ENCODE data around the gene CASTOR1. TPM values are rescaled to one million over a fixed set of nuclear protein-coding genes. Genes with fewer than 3 reads are reported as not detected.
A peak's percentile ranks its signal among the peaks of the same experiment; 100 is the strongest.

CASTOR1 gene
- polyA plus RNA-seq, 3 donors from 2014 or later, result 9.3 to 16.9 (median 11.8) TPM

GRCh38 chr22:30291058-30291892 is 2.0 kb upstream of the CASTOR1 start:
- Mint-ChIP-seq H3K9me3 (no peaks in the 10 kb centered on the region), H3K27ac (peak overlapping the region; percentile 23 to 92 (median 32)), H3K36me3 (peaks cover 5 to 15% (median 15%) of the 10 kb centered on the region in 3 donors), H3K4me1 (peaks cover 22 to 28% of the 10 kb centered on the region in 2 donors), H3K27me3 (ENCODE audit: low read depth in 3 of 3) (peaks cover 0 to 4% (median 2%) of the 10 kb centered on the region in 3 donors), H3K4me3 (peak overlapping the region in 1 of 5 donors; percentile 16)
- no peak for DNase-seq

GRCh38 chr22:30290342-30291057 is 1.2 kb upstream of the CASTOR1 start:
- peak overlapping the region; percentile 86 to 90 (median 89) for H3K4me3 Mint-ChIP-seq
- peaks cover 0 to 4% (median 2%) of the 10 kb centered on the region in 3 donors for H3K27me3 Mint-ChIP-seq (ENCODE audit: low read depth in 3 of 3)
- peaks cover 22 to 28% of the 10 kb centered on the region in 2 donors for H3K4me1 Mint-ChIP-seq
- H3K27ac Mint-ChIP-seq, result peak overlapping the region; percentile 79 to 95 (median 91)
- no peaks in the 10 kb centered on the region for H3K9me3 Mint-ChIP-seq
- DNase-seq, result no peak
- peaks cover 5 to 15% (median 15%) of the 10 kb centered on the region in 3 donors for H3K36me3 Mint-ChIP-seq

DNA sequence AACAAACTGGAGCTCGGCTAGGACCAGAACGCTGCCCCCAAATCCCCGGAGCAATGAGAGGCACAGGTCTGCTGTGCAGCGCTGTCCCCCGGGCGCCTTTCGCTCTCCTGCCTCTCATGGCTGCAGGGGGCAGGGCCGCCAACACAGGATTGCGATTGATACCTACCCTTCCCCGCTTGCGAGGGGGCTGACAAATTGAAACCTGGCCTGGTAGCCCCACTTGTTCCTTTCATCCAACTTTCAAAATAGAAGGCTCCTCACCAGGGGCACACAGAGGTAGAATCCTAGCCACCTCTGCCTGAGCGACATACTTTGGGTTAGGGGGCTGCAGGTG is 642 bp upstream of the CASTOR1 start:
- peaks cover 5 to 15% (median 15%) of the 10 kb centered on the region in 3 donors for H3K36me3 Mint-ChIP-seq
- DNase-seq, result no peak
- peak overlapping the region; percentile 86 to 90 (median 89) for H3K4me3 Mint-ChIP-seq
- H3K27ac Mint-ChIP-seq, result peak overlapping the region; percentile 79 to 95 (median 91)
- peaks cover 0 to 4% (median 2%) of the 10 kb centered on the region in 3 donors for H3K27me3 Mint-ChIP-seq (ENCODE audit: low read depth in 3 of 3)
- H3K9me3 Mint-ChIP-seq, result no peaks in the 10 kb centered on the region
- peaks cover 22 to 28% of the 10 kb centered on the region in 2 donors for H3K4me1 Mint-ChIP-seq

- Mint-ChIP-seq H3K4me1 (peaks cover 22 to 28% of the 10 kb centered on the region in 2 donors), H3K27ac (peak overlapping the region; percentile 71 to 89 (median 85)), H3K4me3 (peak overlapping the region; percentile 83 to 90 (median 89)), H3K9me3 (no peaks in the 10 kb centered on the region), H3K27me3 (ENCODE audit: low read depth in 3 of 3) (peaks cover 0 to 4% (median 2%) of the 10 kb centered on the region in 3 donors), H3K36me3 (peaks cover 0 to 7% (median 6%) of the 10 kb centered on the region in 3 donors)
- no peak for DNase-seq
These were observed 725 bp downstream of the CASTOR1 start for GRCh38 chr22:30288419-30289140.

DNA sequence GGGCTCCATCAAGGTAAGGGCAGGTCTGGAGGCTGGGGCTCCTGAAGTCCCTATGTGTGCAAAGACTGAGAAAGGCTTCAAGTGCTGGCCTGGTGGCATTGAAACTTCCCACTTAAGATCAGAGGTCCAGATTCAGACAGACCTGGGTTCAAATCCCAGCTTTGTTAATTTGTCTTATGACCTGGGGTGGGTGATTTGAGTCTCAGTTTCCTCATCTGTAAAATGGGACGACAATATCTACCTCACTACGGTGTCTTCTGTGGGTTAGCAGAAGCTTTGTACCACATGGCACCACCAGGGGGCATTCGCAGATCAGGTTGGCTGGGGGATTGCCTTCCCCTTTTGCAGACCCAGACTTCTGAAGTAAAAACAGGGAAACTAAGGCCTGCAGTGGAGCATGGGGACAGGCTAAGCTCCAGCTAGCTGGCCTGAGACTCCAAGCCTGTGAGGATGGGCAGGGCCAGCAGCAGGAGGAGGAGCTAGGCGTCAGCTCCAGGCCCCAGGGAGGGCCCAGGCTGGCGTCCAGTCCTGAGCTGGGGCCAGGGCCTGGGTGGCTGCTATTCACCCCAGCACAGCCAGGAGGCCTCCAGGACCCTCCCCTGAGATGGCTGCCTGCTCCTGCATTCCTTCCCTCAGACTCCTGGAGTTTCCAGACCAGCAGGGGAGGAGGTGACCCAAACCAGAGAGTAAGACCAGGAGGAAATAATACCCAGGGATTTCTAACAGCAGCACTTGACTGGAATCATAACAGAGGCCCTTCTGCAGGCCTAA is 1.5 kb downstream of the CASTOR1 start:
- DNase-seq, result peak; percentile 79 to 84 (median 81)
- Mint-ChIP-seq H3K9me3 (no peaks in the 10 kb centered on the region), H3K4me3 (peak overlapping the region; percentile 77 to 90 (median 86)), H3K27ac (peak overlapping the region; percentile 71 to 89 (median 85)), H3K4me1 (peaks cover 22 to 28% of the 10 kb centered on the region in 2 donors), H3K27me3 (ENCODE audit: low read depth in 3 of 3) (peaks cover 0 to 4% (median 2%) of the 10 kb centered on the region in 3 donors), H3K36me3 (no peaks in the 10 kb centered on the region)

DNA sequence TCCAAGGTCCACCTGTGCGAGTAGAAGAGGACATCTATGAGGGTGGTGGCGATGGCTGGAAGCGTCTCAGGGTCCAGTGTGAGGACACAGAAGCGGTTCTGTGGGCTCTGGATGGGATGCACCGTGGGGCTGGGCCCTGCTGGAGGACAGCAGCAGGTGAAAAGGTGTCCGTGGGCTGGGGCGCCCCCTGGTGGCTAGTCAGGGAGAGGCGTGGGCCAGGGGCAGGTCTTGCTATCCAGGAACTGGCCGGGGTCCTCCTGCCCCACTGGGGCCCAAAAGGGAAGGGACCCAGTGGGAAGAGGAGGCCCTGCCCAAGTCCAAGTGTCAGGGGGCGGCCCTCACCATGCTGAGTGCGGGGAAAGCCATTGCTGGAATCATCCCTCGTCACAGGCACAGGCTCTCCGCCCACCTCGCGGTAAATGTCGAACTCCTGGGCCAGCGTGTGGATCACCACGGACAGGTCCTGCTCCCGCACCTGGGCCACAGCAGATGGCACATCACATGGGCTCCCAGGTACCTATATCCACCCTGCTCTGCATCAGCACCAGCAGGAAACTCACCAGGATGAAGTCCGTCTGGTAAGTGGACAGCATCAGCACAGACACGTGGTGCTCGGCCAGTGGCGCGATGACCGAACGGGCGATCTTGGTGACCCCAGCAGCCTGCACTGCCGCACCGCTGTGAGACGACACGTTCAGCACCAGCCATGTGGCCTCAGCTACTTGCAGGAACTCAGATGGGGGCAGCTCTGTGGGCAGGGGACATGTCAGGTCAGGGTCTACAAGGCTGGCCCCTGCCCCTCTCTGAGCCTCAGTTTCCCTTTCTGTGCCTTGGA is 2.3 kb downstream of the CASTOR1 start:
- no peaks in the 10 kb centered on the region for H3K36me3 Mint-ChIP-seq
- H3K4me3 Mint-ChIP-seq, result no peak overlapping the region
- no peaks in the 10 kb centered on the region for H3K9me3 Mint-ChIP-seq
- H3K27ac Mint-ChIP-seq, result peak overlapping the region in 4 of 6 donors; percentile 55 to 88 (median 80)
- peaks cover 22 to 28% of the 10 kb centered on the region in 2 donors for H3K4me1 Mint-ChIP-seq
- H3K27me3 Mint-ChIP-seq (ENCODE audit: low read depth in 3 of 3), result peaks cover 0 to 4% (median 2%) of the 10 kb centered on the region in 3 donors
- DNase-seq, result peak; percentile 79 to 82 (median 82)

DNA sequence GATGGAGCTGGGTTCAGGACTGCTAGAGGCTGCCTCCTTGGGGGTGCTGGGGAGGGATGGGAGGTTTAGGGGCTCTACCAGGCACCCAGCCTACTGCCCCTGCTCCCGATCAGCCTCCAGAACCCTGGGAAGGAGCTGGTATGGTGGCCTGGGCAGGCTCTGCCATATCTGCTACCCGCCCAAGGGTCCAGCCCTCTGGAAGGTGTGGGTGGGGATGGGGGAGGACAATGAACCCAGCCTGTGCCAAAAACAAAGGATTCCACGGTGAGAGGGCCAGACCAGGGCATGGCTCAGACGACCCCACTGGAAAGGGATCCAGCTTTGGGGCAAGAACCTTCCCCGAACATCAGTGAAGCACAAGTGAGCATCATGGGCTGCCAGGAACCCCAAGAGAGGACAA is 3.0 kb downstream of the CASTOR1 start:
- H3K9me3 Mint-ChIP-seq, result no peaks in the 10 kb centered on the region
- no peak overlapping the region for H3K4me3 Mint-ChIP-seq
- peak overlapping the region in 2 of 6 donors; percentile 12 to 60 for H3K27ac Mint-ChIP-seq

GRCh38 chr22:30285846-30286200 is 3.5 kb downstream of the CASTOR1 start:
- Mint-ChIP-seq H3K4me1 (peaks cover 22 to 25% of the 10 kb centered on the region in 2 donors), H3K4me3 (no peak overlapping the region), H3K36me3 (no peaks in the 10 kb centered on the region), H3K27ac (no peak overlapping the region), H3K27me3 (ENCODE audit: low read depth in 3 of 3) (peaks cover 0 to 4% (median 0%) of the 10 kb centered on the region in 3 donors), H3K9me3 (no peaks in the 10 kb centered on the region)
- no peak for DNase-seq

More for the DNA sequence above, 3.0 kb downstream of the CASTOR1 start:
- no peak for DNase-seq
- H3K27me3 Mint-ChIP-seq (ENCODE audit: low read depth in 3 of 3), result peaks cover 0 to 4% (median 0%) of the 10 kb centered on the region in 3 donors
- H3K36me3 Mint-ChIP-seq, result no peaks in the 10 kb centered on the region
- peaks cover 22 to 25% of the 10 kb centered on the region in 2 donors for H3K4me1 Mint-ChIP-seq

- peaks cover 0 to 4% (median 0%) of the 10 kb centered on the region in 3 donors for H3K27me3 Mint-ChIP-seq (ENCODE audit: low read depth in 3 of 3)
- H3K9me3 Mint-ChIP-seq, result no peaks in the 10 kb centered on the region
- no peak overlapping the region for H3K4me3 Mint-ChIP-seq
- no peak for DNase-seq
- H3K27ac Mint-ChIP-seq, result no peak overlapping the region
- no peaks in the 10 kb centered on the region for H3K36me3 Mint-ChIP-seq
- H3K4me1 Mint-ChIP-seq, result peaks cover 17 to 21% of the 10 kb centered on the region in 2 donors
These were observed 4.0 kb downstream of the CASTOR1 start for GRCh38 chr22:30285176-30285845.

GRCh38 chr22:30284666-30285065 is 4.6 kb downstream of the CASTOR1 start:
- Mint-ChIP-seq H3K4me1 (peaks cover 14 to 17% of the 10 kb centered on the region in 2 donors), H3K9me3 (no peaks in the 10 kb centered on the region), H3K36me3 (no peaks in the 10 kb centered on the region), H3K27me3 (ENCODE audit: low read depth in 3 of 3) (no peaks in the 10 kb centered on the region), H3K27ac (peak overlapping the region in 1 of 6 donors; percentile 59), H3K4me3 (no peak overlapping the region)
- no peak for DNase-seq

DNA sequence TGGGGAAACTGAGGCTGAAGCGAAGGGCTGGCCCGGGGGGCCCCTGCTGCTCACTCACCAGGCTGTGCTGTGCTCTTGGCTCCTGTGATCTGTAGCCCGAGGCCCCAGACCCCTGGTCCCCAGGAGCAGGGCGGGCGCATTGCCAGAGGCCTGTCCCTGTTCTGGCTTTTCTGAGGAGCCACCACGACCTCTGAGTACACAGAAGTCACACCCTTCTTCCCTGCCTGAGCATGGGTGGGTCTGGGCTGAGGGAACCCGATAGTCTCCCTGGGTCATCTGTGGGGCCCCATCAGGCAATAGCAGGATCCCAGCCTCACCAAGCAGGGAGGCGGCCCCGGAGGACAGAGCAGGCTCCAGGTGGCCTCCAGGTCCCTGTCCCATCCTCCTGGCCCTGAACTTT is 5.1 kb downstream of the CASTOR1 start:
- no peaks in the 10 kb centered on the region for H3K36me3 Mint-ChIP-seq
- no peak overlapping the region for H3K27ac Mint-ChIP-seq
- H3K4me1 Mint-ChIP-seq, result peaks cover 18 to 20% of the 10 kb centered on the region in 2 donors
- H3K27me3 Mint-ChIP-seq (ENCODE audit: low read depth in 3 of 3), result no peaks in the 10 kb centered on the region
- no peak for DNase-seq
- H3K9me3 Mint-ChIP-seq, result no peaks in the 10 kb centered on the region
- H3K4me3 Mint-ChIP-seq, result no peak overlapping the region

GRCh38 chr22:30283342-30283741 is 6.0 kb downstream of the CASTOR1 start:
- no peak for DNase-seq
- H3K9me3 Mint-ChIP-seq, result no peaks in the 10 kb centered on the region
- no peaks in the 10 kb centered on the region for H3K36me3 Mint-ChIP-seq
- no peak overlapping the region for H3K4me3 Mint-ChIP-seq
- H3K27ac Mint-ChIP-seq, result peak overlapping the region in 1 of 6 donors; percentile 41
- peaks cover 18 to 19% of the 10 kb centered on the region in 2 donors for H3K4me1 Mint-ChIP-seq
- H3K27me3 Mint-ChIP-seq (ENCODE audit: low read depth in 3 of 3), result no peaks in the 10 kb centered on the region
